PC-9 (cell line): Measurements from ENCODE around the gene OSBPL3.

Experiments
- EZH2 ChIP-seq: fragments of 200-600 bp; sonication (generic); IDR thresholded peaks from 2 replicates; pipeline ENCODE4 v1.8.0; 2017; ENCODE audit warnings: antibody characterized with exemption, low read depth
- TF ChIP-seq, protein P1 (sequence below): fragments of 200-600 bp; sonication (generic); conservative IDR thresholded peaks from 2 replicates; pipeline ENCODE4 v1.6.1; 2017; ENCODE audit warnings: mixed run types, antibody characterized with exemption, mild to moderate bottlenecking, moderate library complexity

GRCh38 chr7:24762771-24763170 is 217.2 kb downstream of the OSBPL3 start:
- TF ChIP-seq, protein P1, sequence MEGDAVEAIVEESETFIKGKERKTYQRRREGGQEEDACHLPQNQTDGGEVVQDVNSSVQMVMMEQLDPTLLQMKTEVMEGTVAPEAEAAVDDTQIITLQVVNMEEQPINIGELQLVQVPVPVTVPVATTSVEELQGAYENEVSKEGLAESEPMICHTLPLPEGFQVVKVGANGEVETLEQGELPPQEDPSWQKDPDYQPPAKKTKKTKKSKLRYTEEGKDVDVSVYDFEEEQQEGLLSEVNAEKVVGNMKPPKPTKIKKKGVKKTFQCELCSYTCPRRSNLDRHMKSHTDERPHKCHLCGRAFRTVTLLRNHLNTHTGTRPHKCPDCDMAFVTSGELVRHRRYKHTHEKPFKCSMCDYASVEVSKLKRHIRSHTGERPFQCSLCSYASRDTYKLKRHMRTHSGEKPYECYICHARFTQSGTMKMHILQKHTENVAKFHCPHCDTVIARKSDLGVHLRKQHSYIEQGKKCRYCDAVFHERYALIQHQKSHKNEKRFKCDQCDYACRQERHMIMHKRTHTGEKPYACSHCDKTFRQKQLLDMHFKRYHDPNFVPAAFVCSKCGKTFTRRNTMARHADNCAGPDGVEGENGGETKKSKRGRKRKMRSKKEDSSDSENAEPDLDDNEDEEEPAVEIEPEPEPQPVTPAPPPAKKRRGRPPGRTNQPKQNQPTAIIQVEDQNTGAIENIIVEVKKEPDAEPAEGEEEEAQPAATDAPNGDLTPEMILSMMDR = no peak
- TF ChIP-seq EZH2 = no peak
